ENCODE measurements around the gene ZNF816.
"Not testable (repeated sequence)": the region's sequence is repeated elsewhere in the genome, so short reads cannot be mapped to it uniquely, and the experiment has no call there.

ZNF816 gene

DNA sequence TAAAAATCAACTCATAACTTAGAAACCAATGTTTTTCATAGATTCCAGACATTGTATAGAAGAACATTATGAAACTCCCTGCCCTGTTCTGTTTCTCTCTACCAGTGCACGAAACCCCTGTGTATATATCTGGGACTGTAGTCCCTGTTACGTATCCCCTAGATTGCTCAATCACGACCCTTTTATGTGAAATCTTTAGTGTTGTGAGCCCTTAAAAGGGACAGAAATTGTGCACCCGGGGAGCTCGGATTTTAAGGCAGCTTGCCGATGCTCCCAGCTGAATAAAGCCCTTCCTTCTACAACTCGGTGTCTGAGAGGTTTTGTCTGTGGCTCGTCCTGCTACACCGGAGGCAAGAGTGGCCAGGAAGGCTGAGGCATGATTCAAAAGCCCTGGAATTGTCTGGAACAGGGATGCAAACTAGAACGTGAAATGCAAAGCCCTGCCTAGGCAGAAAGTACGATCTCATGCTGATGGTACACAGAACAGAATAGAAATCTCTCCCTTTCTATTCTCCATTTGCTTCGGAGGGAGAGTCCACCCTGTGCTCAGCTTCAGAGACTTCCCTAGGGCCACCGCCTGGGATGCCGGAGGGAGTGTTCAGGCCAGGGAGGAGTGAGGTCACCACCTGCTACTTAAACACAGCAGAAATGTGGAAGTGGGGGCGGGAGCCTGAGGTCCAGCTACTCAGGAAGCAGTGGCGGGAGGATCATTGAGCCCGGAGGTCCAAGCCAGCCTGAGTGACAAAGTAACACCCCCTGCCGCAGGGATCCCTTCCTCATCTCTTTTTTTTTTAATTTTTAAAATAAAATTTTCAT, 38.7 kb downstream of the ZNF816 start:
- no peak for DNase-seq

- peak; percentile 91 for DNase-seq
These were observed 39.6 kb downstream of the ZNF816 start, which contains the start of gene ZNF888 for GRCh38 chr19:52922841-52923777. TSS of gene ZNF888 (minus strand) at chr19:52923428. CDS start at chr19:52917873, 5,555 bp downstream.

DNA sequence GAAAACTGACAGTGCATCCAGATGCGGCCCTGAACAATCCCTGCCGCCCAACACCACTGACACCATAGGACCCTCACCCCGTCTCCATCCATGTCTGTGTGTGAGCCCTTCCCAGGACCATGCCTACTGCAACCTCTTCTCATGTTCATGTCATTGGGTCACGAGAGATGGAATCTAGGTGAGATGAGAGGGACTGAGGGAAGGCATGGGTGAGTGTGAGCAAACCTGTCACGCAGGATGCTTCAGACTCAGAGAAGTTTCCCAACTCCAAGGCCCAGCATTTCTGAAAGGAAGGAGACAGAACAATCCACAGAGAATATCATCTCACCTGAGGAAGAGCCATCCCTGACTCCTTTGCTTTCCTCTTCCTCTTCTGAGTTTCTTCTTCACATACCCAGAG, 45.1 kb downstream of the ZNF816 start:
- DNase-seq, result no peak

- no peak for DNase-seq
These were observed 52.0 kb downstream of the ZNF816 start for GRCh38 chr19:52910648-52911047.

GRCh38 chr19:52904052-52904780, 58.5 kb downstream of the ZNF816 start:
- not testable (repeated sequence) for DNase-seq

- no peak for DNase-seq
These were observed 60.8 kb downstream of the ZNF816 start for GRCh38 chr19:52901842-52902241.

Data from eye (tissue), 1 donor.